ENCODE data around the gene FOSL2.

FOSL2 gene

DNA sequence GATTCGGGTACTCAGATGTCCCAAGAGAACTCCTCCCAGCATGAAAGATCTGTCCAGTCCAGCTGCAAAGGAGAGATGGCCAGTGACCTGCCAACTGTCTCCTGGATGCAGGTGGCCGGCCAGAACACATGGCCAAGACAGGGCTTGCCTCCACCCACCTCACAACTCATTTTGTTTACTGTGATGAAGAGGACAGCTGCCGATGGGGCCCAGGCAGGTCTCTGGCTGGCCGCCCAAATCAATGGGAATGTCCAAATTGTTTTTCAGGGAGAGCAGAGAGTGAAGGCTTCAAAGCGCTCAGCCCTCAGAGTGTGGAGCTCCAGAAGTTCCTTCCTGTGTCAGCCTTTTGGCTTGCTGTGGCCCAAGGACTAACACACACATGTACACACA is 41.9 kb downstream of the FOSL2 start:
- DNase-seq, result no peak

DNA sequence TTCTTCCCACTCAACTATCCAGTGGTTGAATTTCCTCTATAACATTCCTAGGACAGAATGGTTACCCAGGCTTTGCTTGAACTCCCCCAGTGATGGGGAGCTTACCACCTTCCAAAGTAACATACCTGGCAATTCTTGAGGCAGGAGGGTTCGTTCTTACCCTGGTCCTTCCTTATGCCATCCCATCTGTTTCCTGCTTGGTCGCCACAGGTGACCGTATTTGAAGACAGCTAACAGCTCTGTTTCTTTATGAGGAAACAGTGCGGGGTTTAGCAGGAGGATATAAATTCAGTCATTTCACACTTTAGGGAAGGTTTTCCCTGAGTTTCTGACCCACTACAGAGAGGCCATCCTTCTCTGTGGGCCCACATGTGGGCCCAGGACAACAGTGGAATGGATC is 42.6 kb downstream of the FOSL2 start:
- DNase-seq, result no peak

DNA sequence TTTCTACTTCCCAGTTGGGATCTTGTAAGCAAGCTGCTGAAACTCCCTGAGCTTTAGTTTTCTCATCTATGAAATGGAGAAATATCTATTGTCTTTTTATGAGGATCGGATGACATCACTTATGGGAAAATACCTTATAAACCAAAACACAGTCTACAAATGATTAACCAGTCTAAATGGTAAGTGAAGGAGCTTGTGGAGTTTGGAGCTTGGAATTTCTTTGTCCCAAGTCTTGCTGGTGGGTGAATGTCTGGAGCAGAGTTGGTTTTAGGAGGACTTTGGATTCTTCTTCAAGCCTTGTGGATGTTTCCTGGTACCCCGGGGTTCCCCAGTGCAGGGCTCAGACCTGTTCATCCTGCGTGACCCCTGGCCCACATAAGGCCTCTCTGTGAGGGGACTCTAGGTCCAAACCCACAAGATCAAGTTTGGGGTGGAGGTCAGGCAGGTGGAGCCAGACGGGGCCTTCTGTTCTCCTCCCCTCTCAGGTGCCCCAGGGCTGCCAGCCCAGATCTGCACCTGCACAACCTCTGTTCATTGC is 43.2 kb downstream of the FOSL2 start:
- DNase-seq, result no peak

DNA sequence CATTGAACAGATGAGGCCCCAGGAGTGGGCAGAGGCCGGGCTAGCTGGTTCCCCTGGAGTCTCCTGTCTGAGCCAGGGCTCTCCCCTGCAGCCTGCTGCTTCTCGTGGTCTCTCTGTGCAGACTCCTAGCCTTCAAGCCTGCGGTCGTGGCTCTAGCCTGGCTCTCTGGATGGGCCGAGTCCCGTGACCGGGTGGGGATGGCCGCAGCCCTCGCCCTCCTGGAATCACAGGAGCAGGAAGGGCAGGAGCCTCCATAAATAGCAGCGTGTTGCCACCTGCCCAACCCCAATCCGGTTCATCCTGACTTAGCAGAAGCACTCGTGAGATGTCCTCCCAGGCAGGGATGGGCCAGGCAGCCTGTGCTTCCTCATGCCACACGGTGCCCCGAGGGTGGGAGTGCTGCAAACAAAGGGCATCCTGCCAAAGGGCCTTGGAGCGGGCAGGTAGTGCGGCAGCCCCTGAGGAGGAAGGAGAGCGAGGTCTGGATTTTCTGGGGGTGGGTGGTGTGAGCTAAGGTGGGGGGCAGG is 43.9 kb downstream of the FOSL2 start:
- DNase-seq, result no peak

DNA sequence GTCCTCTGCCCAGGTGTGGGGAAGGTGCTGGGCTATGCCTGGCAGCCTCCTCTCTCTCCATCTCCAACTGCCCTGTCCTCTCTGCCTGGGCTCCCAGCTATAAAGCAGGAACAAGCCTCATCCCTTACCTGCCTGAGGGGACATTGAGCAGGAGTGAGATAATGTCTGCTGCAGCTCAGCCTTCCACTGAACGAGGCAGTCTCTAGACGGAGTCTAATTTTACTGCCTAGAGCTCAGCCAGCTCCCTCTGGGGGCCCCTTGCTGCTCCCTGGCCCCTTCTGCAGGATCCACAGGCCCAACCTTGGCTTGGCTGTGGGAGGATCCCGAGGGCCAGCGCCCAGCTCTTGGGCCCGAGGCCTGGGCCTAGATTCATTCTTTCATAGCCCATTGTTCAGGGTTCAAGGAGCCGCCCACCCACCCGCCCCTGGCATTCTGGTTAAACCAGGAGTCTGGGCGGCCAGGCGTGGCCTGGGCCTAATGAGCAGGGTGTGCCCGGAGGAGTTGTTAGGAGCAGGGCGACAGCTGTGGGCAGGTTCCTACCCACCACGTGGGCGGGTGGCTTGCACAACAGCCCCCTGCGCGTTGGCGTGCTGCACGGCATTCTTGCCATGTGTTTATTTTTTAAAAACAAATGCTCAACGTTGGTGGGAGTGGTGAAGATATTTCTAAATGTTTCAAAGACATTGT is 44.6 kb downstream of the FOSL2 start:
- no peak for DNase-seq

DNA sequence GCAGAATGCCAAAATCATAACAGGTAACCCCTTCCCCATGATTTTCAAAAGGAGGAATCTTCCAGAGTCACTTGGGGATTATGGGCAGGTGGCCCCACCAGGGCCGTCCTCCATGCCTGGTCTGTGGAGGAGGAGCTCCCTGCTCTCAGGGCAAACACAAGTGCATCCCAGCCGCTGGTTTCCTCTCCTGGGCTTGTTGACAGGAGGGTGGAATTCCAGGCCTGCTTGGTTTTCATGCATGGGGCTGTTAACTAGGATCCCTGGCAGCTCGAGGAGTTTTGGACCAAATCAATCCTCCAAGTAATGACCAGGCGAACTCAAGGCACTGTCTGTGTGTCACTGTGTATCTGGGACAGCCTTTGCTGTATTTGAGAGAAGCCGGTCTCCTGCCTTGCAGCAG is 45.3 kb downstream of the FOSL2 start:
- DNase-seq, result no peak

DNA sequence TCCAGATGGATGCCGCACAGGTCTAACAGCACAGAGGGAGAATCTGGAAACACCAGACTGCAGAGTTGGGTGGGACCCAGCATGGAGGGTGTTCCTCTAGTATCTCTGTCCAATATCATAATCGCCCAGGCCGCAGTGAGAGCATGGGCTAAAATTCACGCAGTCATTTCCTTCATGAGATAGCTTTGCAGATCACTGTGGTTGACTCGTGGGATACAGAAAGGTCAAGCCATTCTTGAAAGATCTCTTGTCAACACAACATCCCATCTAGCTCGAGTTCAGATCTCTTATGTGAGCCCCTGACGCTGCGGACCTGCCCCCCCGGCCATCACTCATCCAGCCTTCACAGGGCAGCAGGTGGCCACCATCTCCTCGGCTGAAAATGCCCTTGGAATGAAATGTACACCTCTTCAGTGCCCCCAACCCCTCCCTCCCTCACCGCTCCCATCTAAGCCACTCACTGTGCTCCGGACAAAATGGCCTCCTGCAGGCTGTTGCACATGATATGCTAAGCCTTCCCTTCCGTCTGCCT is 45.9 kb downstream of the FOSL2 start:
- DNase-seq, result no peak

DNA sequence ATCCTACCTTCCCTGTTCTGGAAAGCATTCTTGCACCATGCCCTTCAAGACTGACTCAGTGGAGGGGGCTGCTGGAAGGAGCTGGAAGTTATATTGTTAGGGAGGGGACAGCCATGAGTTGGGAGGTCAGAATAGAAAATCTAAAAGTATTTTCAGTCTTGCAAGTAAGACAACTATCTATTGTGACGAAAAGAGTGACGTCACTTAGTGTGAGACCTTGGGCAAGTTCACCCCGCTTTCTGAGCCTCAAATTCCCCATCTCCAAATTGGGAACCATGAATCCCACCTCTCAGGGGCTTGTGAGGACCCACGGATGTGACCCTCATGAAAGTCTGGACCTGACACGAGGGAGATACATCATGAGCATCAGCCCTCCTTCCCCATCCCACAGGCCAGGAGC is 46.5 kb downstream of the FOSL2 start:
- DNase-seq, result no peak

DNA sequence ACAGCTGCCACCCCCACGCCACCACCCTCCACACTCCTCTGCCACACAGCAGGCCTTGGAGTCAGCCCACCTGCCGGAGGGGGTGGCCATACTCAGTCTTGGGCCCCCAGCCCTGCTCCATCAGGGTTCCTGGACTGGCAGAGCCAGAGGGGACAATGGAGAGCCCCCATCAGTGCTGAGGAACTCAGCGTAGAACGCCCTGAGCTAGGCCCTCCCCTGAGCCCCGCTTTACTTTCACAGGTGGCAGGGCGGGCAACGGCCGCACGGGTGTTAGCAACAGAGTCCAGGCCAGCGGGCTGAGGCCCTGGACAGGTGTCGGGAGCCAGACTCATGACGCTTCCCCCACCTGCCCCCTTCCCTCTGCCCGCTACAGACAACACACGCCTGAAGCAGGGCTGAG is 47.1 kb downstream of the FOSL2 start:
- no peak for DNase-seq

DNA sequence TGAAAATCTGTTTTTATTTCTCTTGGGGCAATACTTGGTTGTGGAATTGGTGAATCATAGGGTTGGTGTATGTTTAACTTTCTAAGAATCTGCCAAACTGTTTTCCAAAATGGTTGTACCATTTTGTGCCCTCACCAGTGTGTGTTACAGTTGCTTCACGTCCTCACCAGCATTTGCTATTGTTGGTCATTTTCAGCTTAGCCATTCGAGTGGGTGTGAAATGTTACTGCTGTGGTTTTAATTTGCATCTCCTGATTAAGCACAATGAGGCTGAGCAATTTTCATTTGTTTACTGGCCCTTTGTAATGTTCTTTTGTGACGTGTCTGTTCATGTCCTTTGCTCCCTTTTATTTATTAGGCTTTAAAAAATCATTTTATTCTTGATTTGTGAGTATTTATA is 49.7 kb downstream of the FOSL2 start:
- no peak for DNase-seq

DNA sequence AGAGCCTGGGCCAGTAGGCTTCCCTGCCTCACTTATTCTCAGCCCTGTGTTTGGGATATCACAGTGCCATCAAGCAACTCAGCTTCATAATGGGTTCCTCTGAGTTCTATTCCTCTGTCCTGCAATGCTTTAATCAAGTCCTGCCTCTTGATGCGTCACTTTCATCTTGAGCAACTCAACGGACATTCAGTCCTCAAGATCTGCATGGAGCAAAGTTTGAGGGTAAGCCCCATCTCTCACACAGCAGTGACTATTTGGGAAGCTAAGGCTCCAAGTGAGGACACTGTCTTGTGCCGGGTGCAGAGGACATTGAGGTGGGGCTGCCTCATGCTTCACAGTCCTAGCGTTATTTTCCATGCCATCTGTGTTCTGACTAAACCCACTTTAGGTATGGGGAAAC is 52.3 kb downstream of the FOSL2 start:
- DNase-seq, result no peak

DNA sequence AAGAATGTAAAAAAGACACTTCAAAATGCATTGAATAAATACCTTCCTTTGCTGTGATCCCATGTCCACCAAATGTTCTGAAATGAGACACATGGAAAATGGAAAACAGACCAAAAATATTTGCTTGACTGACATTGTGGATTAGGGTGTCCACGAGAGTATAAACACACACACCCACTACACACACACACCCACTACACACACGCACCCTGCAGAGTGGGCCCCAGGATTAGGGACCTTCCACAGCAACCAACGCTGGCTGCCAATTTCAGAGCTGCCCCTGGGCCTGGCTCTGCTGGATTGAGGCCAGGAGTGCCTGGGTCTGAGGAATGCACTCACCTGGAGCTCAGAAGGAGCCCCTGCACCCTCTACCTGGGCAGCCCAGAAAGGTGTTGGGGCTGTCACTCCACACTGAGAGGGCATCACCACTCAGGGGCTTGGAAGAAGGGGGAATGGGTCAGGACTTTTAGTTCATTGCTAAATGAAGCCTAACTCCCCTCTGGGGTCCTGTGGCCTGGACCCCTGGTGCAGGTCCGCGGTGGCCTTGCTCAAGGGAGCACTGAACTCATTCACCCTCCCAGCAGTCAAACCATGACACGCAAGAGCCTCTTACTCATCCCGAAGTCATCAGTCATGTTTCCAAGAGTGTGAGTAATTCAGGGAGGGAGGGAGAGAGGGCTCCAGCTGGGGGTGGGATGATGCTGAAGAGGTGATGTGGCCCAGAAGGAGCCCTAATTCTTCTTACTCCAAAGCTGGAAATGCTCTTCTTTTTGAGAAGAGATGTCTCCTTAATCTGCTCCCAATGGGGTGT is 53.0 kb downstream of the FOSL2 start:
- DNase-seq, result no peak

DNA sequence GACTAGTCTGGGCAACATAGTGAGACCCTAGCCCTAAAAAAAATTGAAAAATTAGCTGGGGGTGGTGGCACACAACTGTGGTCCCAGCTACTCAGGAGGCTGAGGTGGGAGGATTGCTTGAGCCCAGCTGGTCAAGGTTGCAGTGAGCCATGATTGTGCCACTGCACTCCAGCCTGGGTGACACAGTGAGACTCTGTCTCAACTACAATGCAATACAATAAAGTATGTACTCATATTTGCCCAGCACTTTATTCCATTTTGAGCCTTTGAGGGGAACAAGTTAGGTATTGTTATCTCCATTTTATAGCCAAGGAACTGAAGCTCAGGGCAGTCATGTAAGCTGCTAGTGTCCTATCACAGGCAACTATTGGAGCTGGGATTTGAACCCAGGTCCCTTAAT is 53.9 kb downstream of the FOSL2 start:
- no peak for DNase-seq

DNA sequence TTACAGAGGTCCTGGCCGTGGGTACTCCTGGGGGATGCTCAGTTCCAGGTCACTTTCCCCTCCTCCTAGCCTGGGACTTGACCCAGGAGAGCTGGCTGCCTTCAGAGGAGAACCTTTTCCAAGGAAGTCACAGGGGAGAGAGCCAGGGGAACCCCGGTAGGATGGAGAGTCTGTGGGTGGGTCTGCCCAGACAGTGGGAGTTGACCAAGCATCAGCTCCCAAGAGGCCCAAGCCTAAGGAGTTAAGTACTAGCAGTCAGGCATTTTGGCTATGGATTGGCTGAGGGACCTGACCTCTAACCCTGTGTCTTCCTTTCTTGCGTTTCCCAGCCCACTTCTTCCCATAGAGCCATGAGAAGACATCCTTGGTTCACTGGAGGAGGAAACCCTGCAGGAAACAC is 54.4 kb downstream of the FOSL2 start:
- DNase-seq, result no peak

DNA sequence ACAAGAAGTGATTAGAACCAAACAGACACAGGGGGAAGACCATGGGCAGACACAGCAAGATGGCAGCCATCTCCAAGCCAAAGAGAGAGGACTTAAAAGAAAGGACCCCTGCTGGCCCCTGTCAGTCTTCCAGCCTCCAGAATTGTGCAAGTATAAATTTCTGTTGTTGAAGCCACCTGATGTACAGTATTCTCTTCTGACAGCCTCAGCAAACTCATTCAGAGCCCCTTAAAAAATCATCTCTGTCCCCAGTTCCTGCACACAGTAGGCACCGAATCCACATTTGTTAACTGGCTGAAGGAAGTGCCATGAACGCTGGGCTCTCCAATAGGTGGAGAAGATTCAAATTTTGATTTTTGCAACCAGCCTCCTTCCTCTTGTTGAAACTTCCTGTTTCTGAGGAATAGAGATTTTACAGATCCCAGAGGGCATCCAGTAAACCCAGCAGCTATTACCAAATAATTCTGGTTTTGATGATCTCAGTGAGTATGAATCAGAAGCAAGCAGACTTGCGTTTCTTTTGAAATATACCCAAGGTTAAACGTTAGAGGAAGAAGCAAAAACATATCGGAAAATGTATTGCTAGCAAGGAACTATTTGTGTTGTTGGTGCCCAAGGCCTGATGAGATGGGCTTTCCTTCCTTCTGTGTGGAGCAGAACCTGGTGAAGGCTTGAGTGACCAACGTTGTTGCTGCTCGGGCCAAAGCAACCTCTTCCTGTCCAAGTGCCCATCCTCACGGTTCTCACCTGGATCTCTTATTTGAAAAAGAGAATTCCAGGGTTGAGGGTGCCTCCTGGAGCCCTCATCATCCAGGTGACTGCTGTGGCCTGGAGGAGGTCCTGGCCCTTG is 55.5 kb downstream of the FOSL2 start:
- DNase-seq, result no peak

DNA sequence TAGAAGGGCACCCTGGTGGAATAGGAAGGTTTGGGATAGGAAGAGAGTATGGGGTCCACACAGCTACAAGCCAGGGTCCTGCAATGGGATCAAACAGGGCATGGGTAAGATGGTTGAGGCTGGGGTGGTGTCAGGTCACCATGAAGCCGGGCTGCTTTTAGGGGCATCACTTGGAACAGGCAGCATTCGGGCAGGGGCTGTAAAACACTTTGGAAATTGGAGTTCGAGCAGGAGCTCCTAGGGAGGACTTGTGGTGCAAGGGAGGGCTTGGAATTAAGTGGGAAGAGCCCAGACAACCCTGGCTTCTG is 56.1 kb downstream of the FOSL2 start:
- no peak for DNase-seq

DNA sequence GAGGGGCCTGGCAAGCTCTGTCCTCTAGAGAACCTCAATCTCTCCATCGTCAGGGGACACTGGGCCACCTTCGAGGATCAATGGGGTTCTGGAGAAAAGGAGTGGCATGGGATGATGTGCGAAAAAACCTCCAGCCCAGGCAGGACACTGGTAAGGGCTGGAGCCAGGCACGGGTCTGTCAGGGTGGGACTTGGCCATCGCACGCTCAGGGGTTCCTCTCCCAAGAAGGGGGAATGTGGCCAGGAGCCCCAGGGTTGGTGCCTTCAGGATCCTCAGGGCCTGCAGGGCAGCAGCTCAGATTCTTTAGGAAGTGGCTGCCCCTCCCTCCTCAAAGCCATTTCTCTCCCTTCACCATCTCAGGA is 56.4 kb downstream of the FOSL2 start:
- no peak for DNase-seq

DNA sequence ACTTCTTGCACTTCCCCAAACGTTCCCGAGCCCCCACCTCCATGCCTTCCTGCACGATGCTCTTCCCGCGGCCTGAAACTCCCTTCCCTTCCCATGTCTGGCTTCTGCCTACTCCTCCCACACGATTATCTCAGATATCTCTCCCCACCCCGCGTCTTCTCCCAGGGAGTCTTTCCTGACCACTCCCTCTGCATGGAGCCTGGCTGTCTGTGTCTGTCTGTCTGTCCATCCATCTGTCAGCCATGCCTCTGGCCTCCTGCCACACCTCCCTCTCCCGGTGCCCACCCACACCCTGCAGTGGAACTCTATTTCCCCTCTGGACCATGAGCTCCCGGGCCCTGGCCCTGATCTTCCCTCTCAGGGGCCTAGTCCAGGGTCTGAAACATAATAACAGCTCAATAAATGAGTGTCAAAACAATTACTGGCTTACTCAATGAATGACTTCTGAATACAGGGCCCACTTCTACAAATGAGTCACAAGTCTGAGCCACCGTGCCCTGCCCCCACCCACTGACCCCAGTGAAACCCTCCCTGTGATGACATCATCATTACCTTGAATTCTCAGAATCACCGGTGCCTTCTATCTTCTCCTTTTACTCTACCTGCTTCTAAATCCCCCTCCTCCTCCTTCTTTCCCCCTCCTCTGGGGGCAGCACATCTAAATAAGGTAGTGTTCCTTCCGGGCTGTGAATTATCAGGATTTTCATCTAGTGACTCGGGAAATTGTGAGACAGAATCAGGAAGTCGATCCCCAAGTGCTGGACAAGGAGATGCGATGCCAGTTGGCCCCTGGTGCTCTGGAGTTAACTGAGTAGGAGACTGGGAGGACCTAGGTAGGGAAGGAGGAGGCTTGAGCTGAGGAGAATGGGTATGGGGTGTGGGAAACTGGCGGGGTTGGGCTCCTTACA is 57.1 kb downstream of the FOSL2 start:
- DNase-seq, result no peak

DNA sequence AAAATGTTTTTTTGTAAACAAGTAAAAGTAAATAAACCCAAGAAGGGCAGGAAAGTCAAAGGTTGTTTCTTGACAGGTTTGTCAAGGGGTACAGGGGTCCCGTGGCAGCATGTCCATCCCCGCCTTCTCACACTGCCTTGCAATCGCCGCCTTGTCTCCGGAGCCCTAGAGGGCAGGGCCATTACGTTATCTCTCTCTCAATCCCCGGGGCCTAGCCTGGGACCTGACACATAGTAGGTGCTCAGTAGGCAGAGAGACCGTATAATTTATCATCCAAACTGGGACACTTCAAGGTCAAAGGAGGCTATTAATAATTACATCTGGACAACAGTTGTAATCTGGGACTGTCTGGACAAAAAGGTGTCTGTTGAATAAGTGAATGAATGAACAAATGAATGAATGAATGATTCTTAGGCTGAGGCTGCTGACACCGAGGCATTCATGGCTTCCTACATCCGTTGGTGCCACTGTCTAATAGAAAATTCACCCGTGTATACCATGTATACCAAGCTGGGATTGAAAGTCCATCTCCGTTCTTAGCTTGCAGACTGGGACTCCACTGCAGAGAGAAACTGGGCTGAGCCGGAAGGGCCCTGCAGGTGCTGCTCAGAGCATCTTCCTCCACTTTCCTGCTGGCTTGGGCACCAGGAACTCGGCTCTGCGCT is 58.4 kb downstream of the FOSL2 start:
- DNase-seq, result no peak

DNA sequence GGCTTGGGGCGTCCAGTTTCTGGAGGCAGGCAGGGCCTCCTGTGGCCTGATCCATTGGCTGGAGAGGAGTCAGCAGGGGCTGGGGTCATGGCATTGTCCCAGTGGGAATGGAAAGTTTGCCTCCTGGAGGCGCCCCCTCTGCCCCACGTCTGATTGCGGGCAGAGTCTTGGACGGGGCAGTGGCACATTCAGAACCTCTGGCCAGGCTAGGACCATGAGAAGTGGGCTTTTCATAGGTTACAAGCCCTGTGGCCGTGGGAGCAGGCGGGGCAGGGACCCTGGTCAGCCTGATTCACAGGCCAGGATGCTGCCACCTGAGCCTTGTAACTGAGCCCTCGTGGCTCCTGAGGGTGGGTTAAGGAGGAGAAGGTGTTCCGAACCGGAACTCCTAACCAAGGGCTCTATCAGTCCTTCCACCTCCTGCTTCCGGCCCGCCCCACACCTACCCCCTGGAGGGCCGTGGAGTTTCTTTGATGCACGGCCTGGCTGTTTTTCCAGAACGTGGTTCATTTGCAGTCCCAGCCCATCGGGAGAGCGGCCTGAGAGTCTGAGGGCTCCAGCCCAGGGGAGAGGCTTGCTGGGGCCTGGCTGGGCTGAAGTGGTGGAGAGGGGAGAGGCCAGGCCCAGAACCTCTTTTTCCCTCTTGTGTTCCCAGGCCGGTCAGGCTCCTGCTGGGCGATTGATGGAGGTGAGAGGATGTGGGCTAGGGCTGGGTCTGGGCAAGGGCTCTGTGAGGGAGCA is 59.3 kb downstream of the FOSL2 start:
- no peak for DNase-seq

Measured in cerebellar nuclear complex (tissue), 1 donor.